IMR-90 (cell line): ENCODE data around the gene PLEKHG5. TPM values are rescaled to one million over a fixed set of nuclear protein-coding genes. Genes with fewer than 3 reads are reported as not detected.

Experiments used
- ATAC-seq: fragments of 200-7000 bp; cut with Tn5 transposase; 2 replicates; pipeline ENCODE4 v1.9.1; 2020; ENCODE audit warnings: low read depth, mild to moderate bottlenecking, moderate library complexity
- BruUV-seq: library from RNA; stranded (reverse); fragments of 400-500 nt; replicated peaks from 2 replicates; lab custom pipeline; 2021; lab: Mats Ljungman, UMichigan
- CTCF ChIA-PET: fragments of 300-600 bp; formaldehyde crosslinking; extraction: SDS; loops from one replicate; lab custom pipeline; 2021; ENCODE audit warnings: antibody characterized with exemption; lab: Yijun Ruan, JAX
- POLR2A ChIA-PET: fragments of 300-600 bp; sonication (Branson Sonifier 250); formaldehyde crosslinking; loops from one replicate; lab custom pipeline; 2022; ENCODE audit warnings: antibody characterized with exemption; ENCODE audit not compliant: unreplicated experiment; lab: Charles Lee
- DNase-seq: peaks from one replicate; pipeline ENCODE4 v3.0.0; 2013
- H2AFZ ChIP-seq: replicated peaks from 2 replicates; pipeline ENCODE3; 2013; ENCODE audit warnings: low read length, mild to moderate bottlenecking; ENCODE audit not compliant: poor library complexity
- H2AK5ac ChIP-seq: 2 replicates; pipeline ENCODE4 v1.6.1; 2013; ENCODE audit warnings: low read depth, low read length, inconsistent platforms
- H2AK9ac ChIP-seq: replicated peaks from 2 replicates; pipeline ENCODE3; 2013; ENCODE audit warnings: mild to moderate bottlenecking, low read depth, low read length, moderate library complexity; ENCODE audit not compliant: poor library complexity
- H2BK120ac ChIP-seq: 2 replicates; pipeline ENCODE4 v1.6.1; 2013; ENCODE audit warnings: low read depth, low read length, inconsistent platforms
- H2BK15ac ChIP-seq: 3 replicates; pipeline ENCODE4 v1.6.1; 2013; ENCODE audit warnings: low read depth, low read length, inconsistent platforms
- H2BK20ac ChIP-seq: 2 replicates; pipeline ENCODE4 v1.6.1; 2013; ENCODE audit warnings: low read depth, mild to moderate bottlenecking, inconsistent platforms, low read length, moderate library complexity
- H2BK5ac ChIP-seq: 2 replicates; pipeline ENCODE4 v1.6.1; 2013; ENCODE audit warnings: mild to moderate bottlenecking, low read depth, low read length, inconsistent platforms; ENCODE audit not compliant: poor library complexity, severe bottlenecking
- H3K14ac ChIP-seq: replicated peaks from 2 replicates; pipeline ENCODE4 v1.6.1; 2013; ENCODE audit warnings: low read depth, low read length, inconsistent platforms
- H3K18ac ChIP-seq: 2 replicates; pipeline ENCODE4 v1.6.1; 2013; ENCODE audit warnings: low read depth, low read length, control low read depth
- H3K23ac ChIP-seq: 2 replicates; pipeline ENCODE4 v1.6.1; 2013; ENCODE audit warnings: low read depth, low read length, inconsistent platforms
- H3K27ac ChIP-seq: 2 replicates; pipeline ENCODE4 v1.5.1; 2013; ENCODE audit warnings: mild to moderate bottlenecking, control low read depth, low read length; ENCODE audit not compliant: insufficient read depth
- H3K27me3 ChIP-seq: 2 replicates; pipeline ENCODE4 v1.6.1; 2013; ENCODE audit warnings: low read length; ENCODE audit not compliant: control insufficient read depth, insufficient read depth
- H3K36me3 ChIP-seq: 2 replicates; pipeline ENCODE4 v1.6.1; 2013; ENCODE audit warnings: low read length, mixed read lengths; ENCODE audit not compliant: control insufficient read depth, insufficient read depth
- H3K4ac ChIP-seq: 2 replicates; pipeline ENCODE4 v1.6.1; 2013; ENCODE audit warnings: low read depth, low read length, inconsistent platforms
- H3K4me1 ChIP-seq: 2 replicates; pipeline ENCODE4 v1.6.1; 2013; ENCODE audit warnings: low read length, mixed read lengths; ENCODE audit not compliant: control insufficient read depth, insufficient read depth
- H3K4me2 ChIP-seq: 2 replicates; pipeline ENCODE4 v1.6.1; 2013; ENCODE audit warnings: low read depth, mild to moderate bottlenecking, control low read depth, low read length, moderate library complexity
- H3K4me3 ChIP-seq: 2 replicates; pipeline ENCODE4 v1.5.1; 2013; ENCODE audit warnings: low read depth, mild to moderate bottlenecking, control low read depth, low read length, moderate library complexity; ENCODE audit not compliant: insufficient read depth
- H3K56ac ChIP-seq: 2 replicates; pipeline ENCODE4 v1.6.1; 2013; ENCODE audit warnings: low read length, inconsistent platforms; ENCODE audit not compliant: insufficient read depth; ENCODE audit errors: extremely low read depth
- H3K79me1 ChIP-seq, 2 experiments: 2 replicates each; pipeline ENCODE4 v1.6.1; 2013; ENCODE audit warnings: low read length in 2 of 2, inconsistent platforms in 1 of 2, low read depth in 1 of 2
- H3K9ac ChIP-seq: 2 replicates; pipeline ENCODE4 v1.6.1; 2013; ENCODE audit warnings: low read depth, low read length, control low read depth
- H3K9me1 ChIP-seq: 2 replicates; pipeline ENCODE4 v1.6.1; 2013; ENCODE audit warnings: low read length, inconsistent platforms; ENCODE audit not compliant: insufficient read depth
- H3K9me3 ChIP-seq: 2 replicates; pipeline ENCODE4 v1.6.1; 2013; ENCODE audit warnings: low read length; ENCODE audit not compliant: control insufficient read depth, insufficient read depth
- H4K20me1 ChIP-seq: 2 replicates; pipeline ENCODE4 v1.6.1; 2013; ENCODE audit warnings: low read length, inconsistent platforms; ENCODE audit not compliant: insufficient read depth
- H4K5ac ChIP-seq: 2 replicates; pipeline ENCODE4 v1.6.1; 2013; ENCODE audit warnings: mild to moderate bottlenecking, low read depth, low read length, control low read depth
- H4K8ac ChIP-seq, 2 experiments: 2 replicates each; pipeline ENCODE4 v1.6.1; 2013; ENCODE audit warnings: low read depth in 2 of 2, low read length in 2 of 2, control low read depth in 1 of 2, inconsistent platforms in 1 of 2
- H4K91ac ChIP-seq: 2 replicates; pipeline ENCODE4 v1.6.1; 2013; ENCODE audit warnings: low read depth, low read length, inconsistent platforms; ENCODE audit not compliant: insufficient read depth
- CEBPB ChIP-seq: IDR thresholded peaks from 2 replicates; pipeline ENCODE4 v1.6.1; 2012; ENCODE audit warnings: low read depth, low read length, improper control_type of control experiment
- CHD1 ChIP-seq: IDR thresholded peaks from 2 replicates; pipeline ENCODE4 v1.6.1; 2012; ENCODE audit warnings: low read depth, low read length, improper control_type of control experiment
- FOS ChIP-seq: fragments of 150-350 bp; IDR thresholded peaks from 2 replicates; pipeline ENCODE4 v1.6.1; 2016; ENCODE audit warnings: low read depth, low read length
- MAZ ChIP-seq: IDR thresholded peaks from 2 replicates; pipeline ENCODE4 v1.6.1; 2012; ENCODE audit warnings: low read depth, mild to moderate bottlenecking, low read length, improper control_type of control experiment, moderate library complexity, borderline replicate concordance
- MXI1 ChIP-seq: IDR thresholded peaks from 2 replicates; pipeline ENCODE4 v1.6.1; 2012; ENCODE audit warnings: low read depth, mild to moderate bottlenecking, low read length, moderate library complexity, borderline replicate concordance
- POLR2A ChIP-seq: IDR thresholded peaks from 2 replicates; pipeline ENCODE4 v1.6.1; 2012; ENCODE audit warnings: mild to moderate bottlenecking, low read depth, low read length
- RCOR1 ChIP-seq: IDR thresholded peaks from 2 replicates; pipeline ENCODE4 v1.6.1; 2012; ENCODE audit warnings: mild to moderate bottlenecking, low read length, improper control_type of control experiment; ENCODE audit not compliant: insufficient replicate concordance
- USF2 ChIP-seq: fragments of 150-350 bp; IDR thresholded peaks from 2 replicates; pipeline ENCODE4 v1.6.1; 2017; ENCODE audit warnings: mild to moderate bottlenecking, antibody characterized with exemption, low read length, low read depth
- WGBS, 2 experiments: methylation state at CpG; one replicate each; pipeline versions ENCODE4 v1.1.5 to v1.1.7; 2013; ENCODE audit warnings: missing lambda C conversion rate in 2 of 2; ENCODE audit not compliant: insufficient read length in 1 of 2; ENCODE audit errors: extremely low coverage in 2 of 2; 5-methylcytosine and 5-hydroxymethylcytosine counted together
- dilution Hi-C: fragments of 300-500 bp; cut with HindIII; formaldehyde crosslinking; loops from one replicate; pipeline ENCODE4 v1.14.3; 2018; ENCODE audit warnings: low sequenced_read_pairs; ENCODE audit not compliant: unreplicated experiment
- in situ Hi-C: fragments of 300-500 bp; cut with MboI; formaldehyde crosslinking; loops from 3 replicates; pipeline ENCODE4 v1.14.3; 2019; ENCODE audit warnings: low sequenced_read_pairs, inconsistent platforms, mixed read lengths
- intact Hi-C: fragments of 100-400 bp; cut with micrococcal nuclease; formaldehyde crosslinking; loops from 2 replicates; pipeline ENCODE4 v1.10.0; 2022
- polyA plus RNA-seq, 3 experiments: library from polyadenylated mRNA; depleted of rRNA; stranded (reverse); fragments of >200 nt; gene quantifications; 2 replicates each; pipeline ENCODE4 v1.2.3, GENCODE V29; 2012; ENCODE audit warnings: low replicate concordance in 1 of 3
- total RNA-seq: library from RNA; depleted of rRNA; stranded (reverse); fragments of >200 nt; gene quantifications from 2 replicates; pipeline ENCODE4 v1.2.3, GENCODE V29; 2012

PLEKHG5 gene
- total and polyA plus RNA-seq, 2 of the 4 experiments (the other 2 are of a cell fraction), result 4.8 to 11.6 TPM

- peaks cover 1% of the 10 kb centered on the region; the same call in 1 of the 2 replicates for H3K4me1 ChIP-seq
- no peak overlapping the region for H2AK9ac ChIP-seq
- H3K14ac ChIP-seq, result no peak overlapping the region
- no peak overlapping the region for H3K4ac ChIP-seq
- dilution Hi-C loops, result no loop called here
- H4K8ac ChIP-seq, result no peak overlapping the region
- WGBS, 2 experiments, result no CpG with 5 or more reads among the region's 21 CpGs
- H3K4me3 ChIP-seq, result no peak overlapping the region
- no peak overlapping the region for H3K18ac ChIP-seq
- H2AK5ac ChIP-seq, result no peak overlapping the region
- ChIA-PET CTCF (interaction anchor here (0.6 kb wide), 1 partner anchor 36 kb away, joined by 5 read pairs; no protein-coding TSS in a partner anchor), POLR2A (no interaction called here)
- DNase-seq (no peak), ATAC-seq (no peak)
- no peak overlapping the region for H2BK15ac ChIP-seq
- no peaks in the 10 kb centered on the region for H3K9me3 ChIP-seq
- no peak overlapping the region for H4K5ac ChIP-seq
- no peak overlapping the region for H3K9ac ChIP-seq
- no TSS peak for BruUV-seq
- no peaks in the 10 kb centered on the region; the same call in 1 of the 2 replicates for H3K9me1 ChIP-seq
- H2AFZ ChIP-seq, result no peak overlapping the region
- no peak overlapping the region for H2BK5ac ChIP-seq
- no peak overlapping the region for H2BK120ac ChIP-seq
- H4K91ac ChIP-seq, result no peak overlapping the region
- H3K27ac ChIP-seq, result no peak overlapping the region
- H3K4me2 ChIP-seq, result no peak overlapping the region
- H3K56ac ChIP-seq, result no peak overlapping the region
- TF ChIP-seq RCOR1, result no peak
- no peak for TF ChIP-seq MXI1
- TF ChIP-seq MAZ, result no peak
- no peak for TF ChIP-seq CHD1
- no peak for TF ChIP-seq CEBPB
- TF ChIP-seq USF2, result no peak
- no peak for TF ChIP-seq POLR2A
- no peak for TF ChIP-seq FOS
- in situ Hi-C loops, result no loop called here
- no peak overlapping the region for H3K23ac ChIP-seq
- no peaks in the 10 kb centered on the region for H3K79me1 ChIP-seq
- intact Hi-C loops, result no loop called here
- no peaks in the 10 kb centered on the region for H3K36me3 ChIP-seq
- no peaks in the 10 kb centered on the region for H4K20me1 ChIP-seq
- peaks cover 56% of the 10 kb centered on the region for H3K27me3 ChIP-seq
- H2BK20ac ChIP-seq, result no peak overlapping the region
Measured at GRCh38 chr1:6443339-6444115, 47.9 kb downstream of the PLEKHG5 start.
